GM21786 (cell line): ENCODE data around the gene LENG1.

Experiments used
- ATAC-seq: cut with Tn5 transposase; IDR thresholded peaks from one replicate; pipeline ENCODE4 v1.9.1; 2021; ENCODE audit not compliant: unreplicated experiment

The LENG1 gene

GRCh38 chr19:54114340-54115108 lies 45.0 kb downstream of the LENG1 start:
- ATAC-seq, result no peak

- ATAC-seq, result no peak
These were observed 49.9 kb downstream of the LENG1 start for GRCh38 chr19:54109651-54110050.

GRCh38 chr19:54108496-54108895 lies 51.0 kb downstream of the LENG1 start:
- ATAC-seq, result no peak

GRCh38 chr19:54107876-54108490 lies 51.5 kb downstream of the LENG1 start:
- no peak for ATAC-seq

GRCh38 chr19:54106716-54107115 lies 52.8 kb downstream of the LENG1 start:
- no peak for ATAC-seq

GRCh38 chr19:54105796-54106195 lies 53.7 kb downstream of the LENG1 start:
- no peak for ATAC-seq
